Right lobe of liver (tissue), 4 donors: ENCODE data around the gene SAP30BP.

ENCODE experiments used
- POLR2A ChIP-seq: fragments of 450-650 bp; IDR thresholded peaks from one replicate; pipeline ENCODE4 v1.6.1; 2017; ENCODE audit warnings: antibody characterized with exemption, mild to moderate bottlenecking
- TF ChIP-seq, protein P1 (sequence below), 4 donors: fragments of 200-600 bp in 3 of 4; fragments of 450-650 bp in 1 of 4; IDR thresholded peaks; one replicate each; pipeline versions ENCODE4 v1.5.1 to v1.8.0; 2016 to 2022; ENCODE audit warnings: antibody characterized with exemption in 4 of 4, mild to moderate bottlenecking in 2 of 4
- donor health status: DM: no; HTN: no; CAD: no.
- donor health status: DM: no; HTN: no; CAD: no.
- donor health status: DM: no; HTN: yes; CAD: no.

DNA sequence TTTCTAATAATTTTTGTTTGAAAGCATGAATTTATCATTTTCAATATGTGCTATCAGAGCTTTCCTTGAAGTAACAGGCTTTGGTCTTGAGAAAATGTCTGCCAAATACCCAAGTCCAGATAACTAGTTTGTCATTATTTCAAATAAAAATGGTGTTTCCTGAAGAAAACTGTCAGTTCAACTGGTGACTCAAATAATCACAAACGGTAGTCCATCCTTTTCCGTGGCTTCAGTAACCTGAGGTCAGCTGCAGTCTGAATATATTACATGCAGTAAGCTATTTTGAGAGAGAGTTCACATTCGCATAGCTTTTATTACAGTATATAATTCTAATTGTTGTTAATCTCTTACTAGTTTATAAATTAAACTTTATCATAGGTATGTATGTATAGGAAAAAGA is 9.3 kb downstream of the SAP30BP start:
- TF ChIP-seq, protein P1, sequence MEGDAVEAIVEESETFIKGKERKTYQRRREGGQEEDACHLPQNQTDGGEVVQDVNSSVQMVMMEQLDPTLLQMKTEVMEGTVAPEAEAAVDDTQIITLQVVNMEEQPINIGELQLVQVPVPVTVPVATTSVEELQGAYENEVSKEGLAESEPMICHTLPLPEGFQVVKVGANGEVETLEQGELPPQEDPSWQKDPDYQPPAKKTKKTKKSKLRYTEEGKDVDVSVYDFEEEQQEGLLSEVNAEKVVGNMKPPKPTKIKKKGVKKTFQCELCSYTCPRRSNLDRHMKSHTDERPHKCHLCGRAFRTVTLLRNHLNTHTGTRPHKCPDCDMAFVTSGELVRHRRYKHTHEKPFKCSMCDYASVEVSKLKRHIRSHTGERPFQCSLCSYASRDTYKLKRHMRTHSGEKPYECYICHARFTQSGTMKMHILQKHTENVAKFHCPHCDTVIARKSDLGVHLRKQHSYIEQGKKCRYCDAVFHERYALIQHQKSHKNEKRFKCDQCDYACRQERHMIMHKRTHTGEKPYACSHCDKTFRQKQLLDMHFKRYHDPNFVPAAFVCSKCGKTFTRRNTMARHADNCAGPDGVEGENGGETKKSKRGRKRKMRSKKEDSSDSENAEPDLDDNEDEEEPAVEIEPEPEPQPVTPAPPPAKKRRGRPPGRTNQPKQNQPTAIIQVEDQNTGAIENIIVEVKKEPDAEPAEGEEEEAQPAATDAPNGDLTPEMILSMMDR (IDR thresholded peaks at IDR 0.05), result no peak
- no peak for TF ChIP-seq POLR2A
